ENCODE data around the gene HDGF. TPM values are rescaled to one million over a fixed set of nuclear protein-coding genes. Genes with fewer than 3 reads are reported as not detected.

The HDGF gene
- total RNA-seq, 1 donor from 2014 or later, result 280 TPM

GRCh38 chr1:156738916-156739315 is 12.6 kb downstream of the HDGF start:
- Mint-ChIP-seq H3K36me3 (ENCODE audit: insufficient read depth) (peaks cover 9% of the 10 kb centered on the region), H3K9me3 (ENCODE audit: low read depth) (no peaks in the 10 kb centered on the region), H3K4me3 (ENCODE audit: low read depth) (peak overlapping the region; percentile 28), H3K4me1 (ENCODE audit: low read depth) (peaks cover 14% of the 10 kb centered on the region), H3K27ac (no peak overlapping the region), H3K27me3 (no peaks in the 10 kb centered on the region)
- DNase-seq (ENCODE audit: low spot score, unreplicated experiment), result no peak
- TF ChIP-seq CTCF (IDR thresholded peaks at IDR 0.05; ENCODE audit: unreplicated experiment), result no peak

GRCh38 chr1:156738407-156738806 is 13.1 kb downstream of the HDGF start:
- Mint-ChIP-seq H3K4me3 (ENCODE audit: low read depth) (no peak overlapping the region), H3K36me3 (ENCODE audit: insufficient read depth) (peaks cover 7% of the 10 kb centered on the region), H3K4me1 (ENCODE audit: low read depth) (peaks cover 14% of the 10 kb centered on the region), H3K27ac (no peak overlapping the region), H3K9me3 (ENCODE audit: low read depth) (no peaks in the 10 kb centered on the region), H3K27me3 (no peaks in the 10 kb centered on the region)
- no peak for TF ChIP-seq CTCF (IDR thresholded peaks at IDR 0.05; ENCODE audit: unreplicated experiment)
- DNase-seq (ENCODE audit: low spot score, unreplicated experiment), result no peak

- no peak for TF ChIP-seq CTCF (IDR thresholded peaks at IDR 0.05; ENCODE audit: unreplicated experiment)
- no peak overlapping the region for H3K4me3 Mint-ChIP-seq (ENCODE audit: low read depth)
- H3K27me3 Mint-ChIP-seq, result no peaks in the 10 kb centered on the region
- no peak overlapping the region for H3K27ac Mint-ChIP-seq
- H3K9me3 Mint-ChIP-seq (ENCODE audit: low read depth), result no peaks in the 10 kb centered on the region
- DNase-seq (ENCODE audit: low spot score, unreplicated experiment), result no peak
- peaks cover 7% of the 10 kb centered on the region for H3K4me1 Mint-ChIP-seq (ENCODE audit: low read depth)
- peaks cover 5% of the 10 kb centered on the region for H3K36me3 Mint-ChIP-seq (ENCODE audit: insufficient read depth)
These were observed 17.4 kb downstream of the HDGF start for GRCh38 chr1:156733989-156734584.

GRCh38 chr1:156728599-156729462 is 22.6 kb downstream of the HDGF start, which contains the start of gene ISG20L2:
TSS of gene ISG20L2 (minus strand) at chr1:156728766. CDS start at chr1:156727652, 1,114 bp downstream.
- peak within 1 kb of the TSS; percentile 98 for H3K27ac Mint-ChIP-seq

More at GRCh38 chr1:156728599-156729462, 22.6 kb downstream of the HDGF start, which contains the start of gene ISG20L2:
- Mint-ChIP-seq H3K36me3 (ENCODE audit: insufficient read depth) (peaks cover 5% of the 10 kb centered on the region), H3K4me3 (ENCODE audit: low read depth) (no peak within 1 kb of the TSS), H3K27me3 (no peaks in the 10 kb centered on the region), H3K4me1 (ENCODE audit: low read depth) (peaks cover 7% of the 10 kb centered on the region), H3K9me3 (ENCODE audit: low read depth) (no peaks in the 10 kb centered on the region)
- peak; percentile 78 for DNase-seq (ENCODE audit: low spot score, unreplicated experiment)
- TF ChIP-seq CTCF (IDR thresholded peaks at IDR 0.05; ENCODE audit: unreplicated experiment), result no peak
